ENCODE data around the gene ZNF385A. TPM values are rescaled to one million over a fixed set of nuclear protein-coding genes. Genes with fewer than 3 reads are reported as not detected.

The ZNF385A gene
- total RNA-seq, 4 donors from 2014 or later = 1.9 to 17.5 (median 5.7) TPM

DNA sequence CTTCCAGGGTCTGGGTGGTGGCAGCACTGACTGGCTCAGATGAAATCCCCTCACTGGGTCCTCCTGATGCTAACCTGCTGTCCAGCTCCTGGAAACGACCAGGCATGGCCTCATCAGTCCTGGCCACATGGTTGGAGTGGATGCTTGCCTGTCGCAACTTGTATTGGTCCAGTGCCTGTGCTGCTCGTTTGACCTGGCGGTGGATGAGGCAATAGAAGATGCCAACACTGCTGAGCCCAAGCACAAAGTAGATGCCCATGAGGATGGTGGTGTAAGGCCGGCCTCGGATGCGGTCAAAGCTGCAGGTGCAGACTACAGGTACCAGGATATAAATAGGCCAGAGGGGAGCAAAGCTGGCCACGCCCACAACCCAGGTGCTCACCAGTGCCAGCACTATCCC lies 21.5 kb downstream of the ZNF385A start:
- Histone ChIP-seq H3K4me3 (no peak overlapping the region), H3K4me1 (peaks cover 0 to 26% (median 12%) of the 10 kb centered on the region in 4 donors), H3K27me3 (no peaks in the 10 kb centered on the region), H3K9me3 (no peaks in the 10 kb centered on the region), H3K36me3 (no peaks in the 10 kb centered on the region), H3K27ac (no peak overlapping the region)
- intact Hi-C loops (cut with DNase I; ENCODE audit: low total_unique reads) (loop anchor here (5.0 to 10.0 kb wide), 2 partner anchors 71 to 138 kb away; no protein-coding TSS in a partner anchor), in situ Hi-C loops (cut with MboI; ENCODE audit: low pct_ligation_motif_present in 1 of 4, low pct_unique_long_range_greater_than_20kb in 1 of 4, low sequenced_read_pairs in 3 of 4) (loop anchor here in 2 of 4 donors (10.0 kb wide), 3 partner anchors 68 to 138 kb away; no protein-coding TSS in a partner anchor)
- TF ChIP-seq POLR2A (IDR thresholded peaks at IDR 0.05) = no peak
- TF ChIP-seq EP300 (IDR thresholded peaks at IDR 0.05; ENCODE audit: low read depth) = no peak
- no peak for TF ChIP-seq POLR2AphosphoS5 (IDR thresholded peaks at IDR 0.05)
- TF ChIP-seq, protein P1, sequence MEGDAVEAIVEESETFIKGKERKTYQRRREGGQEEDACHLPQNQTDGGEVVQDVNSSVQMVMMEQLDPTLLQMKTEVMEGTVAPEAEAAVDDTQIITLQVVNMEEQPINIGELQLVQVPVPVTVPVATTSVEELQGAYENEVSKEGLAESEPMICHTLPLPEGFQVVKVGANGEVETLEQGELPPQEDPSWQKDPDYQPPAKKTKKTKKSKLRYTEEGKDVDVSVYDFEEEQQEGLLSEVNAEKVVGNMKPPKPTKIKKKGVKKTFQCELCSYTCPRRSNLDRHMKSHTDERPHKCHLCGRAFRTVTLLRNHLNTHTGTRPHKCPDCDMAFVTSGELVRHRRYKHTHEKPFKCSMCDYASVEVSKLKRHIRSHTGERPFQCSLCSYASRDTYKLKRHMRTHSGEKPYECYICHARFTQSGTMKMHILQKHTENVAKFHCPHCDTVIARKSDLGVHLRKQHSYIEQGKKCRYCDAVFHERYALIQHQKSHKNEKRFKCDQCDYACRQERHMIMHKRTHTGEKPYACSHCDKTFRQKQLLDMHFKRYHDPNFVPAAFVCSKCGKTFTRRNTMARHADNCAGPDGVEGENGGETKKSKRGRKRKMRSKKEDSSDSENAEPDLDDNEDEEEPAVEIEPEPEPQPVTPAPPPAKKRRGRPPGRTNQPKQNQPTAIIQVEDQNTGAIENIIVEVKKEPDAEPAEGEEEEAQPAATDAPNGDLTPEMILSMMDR (IDR thresholded peaks at IDR 0.05) = no peak
- DNase-seq = no peak
- 75% methylated on average over 7 of the region's 8 CpGs; no CpG with 5 or more reads in 1 of the 2 donors for WGBS, 2 donors (ENCODE audit: low coverage in 1 of 2)

DNA sequence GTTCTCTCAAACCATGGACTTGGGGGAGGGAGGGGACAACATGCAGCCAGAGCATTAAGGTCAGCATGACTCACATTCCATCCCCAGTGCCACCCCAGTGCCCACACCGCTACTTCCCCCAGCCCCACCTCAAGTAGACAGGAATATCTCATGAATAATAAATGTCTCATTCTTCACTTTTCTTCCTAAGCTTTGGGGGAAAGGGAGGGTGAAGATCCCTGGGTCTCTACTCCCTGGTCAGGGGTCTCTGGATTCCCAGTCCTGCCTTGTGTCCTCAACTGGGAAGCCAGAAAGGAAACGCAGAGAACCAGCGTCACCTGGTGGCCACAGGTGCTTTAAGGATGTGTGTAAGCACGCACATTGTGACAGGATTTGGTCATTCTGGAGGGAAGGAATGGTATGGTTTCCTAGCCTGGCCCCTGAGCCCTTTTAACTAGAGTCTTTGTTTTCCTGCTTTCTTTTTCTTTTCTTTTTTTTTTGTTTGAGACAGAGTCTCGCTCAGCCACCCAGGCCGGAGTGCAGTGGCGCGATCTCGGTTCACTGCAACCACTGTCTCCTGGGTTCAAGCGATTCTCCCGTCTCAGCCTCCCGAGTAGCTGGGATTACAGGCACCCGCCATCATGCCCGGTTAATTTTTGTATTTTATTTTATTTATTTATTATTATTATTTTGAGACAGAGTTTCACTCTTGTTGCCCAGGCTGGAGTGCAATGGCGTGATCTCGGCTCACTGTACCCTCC lies 23.6 kb downstream of the ZNF385A start:
- peaks cover 0 to 41% (median 21%) of the 10 kb centered on the region in 4 donors for H3K4me1 ChIP-seq
- DNase-seq = peak; percentile 84
- intact Hi-C loops (cut with DNase I; ENCODE audit: low total_unique reads) = loop anchor here (5.0 to 10.0 kb wide), 2 partner anchors 69 to 136 kb away; no protein-coding TSS in a partner anchor
- H3K27ac ChIP-seq = peak overlapping the region in 3 of 4 donors; percentile 75 to 88 (median 85)
- no peak for TF ChIP-seq EP300 (IDR thresholded peaks at IDR 0.05; ENCODE audit: low read depth)
- TF ChIP-seq POLR2AphosphoS5 (IDR thresholded peaks at IDR 0.05) = no peak
- no peak for TF ChIP-seq POLR2A (IDR thresholded peaks at IDR 0.05)
- TF ChIP-seq, protein P1 (IDR thresholded peaks at IDR 0.05) = peak; percentile 75 to 86 (median 79)
- in situ Hi-C loops (cut with MboI; ENCODE audit: low pct_ligation_motif_present in 1 of 4, low pct_unique_long_range_greater_than_20kb in 1 of 4, low sequenced_read_pairs in 3 of 4) = loop anchor here in 2 of 4 donors (10.0 kb wide), 3 partner anchors 66 to 136 kb away; no protein-coding TSS in a partner anchor
- no peak overlapping the region for H3K4me3 ChIP-seq
- no peaks in the 10 kb centered on the region for H3K36me3 ChIP-seq
- no peaks in the 10 kb centered on the region for H3K27me3 ChIP-seq
- WGBS, 2 donors (ENCODE audit: low coverage in 1 of 2) = 65 to 74% methylated on average over 12 to 16 of the region's 16 CpGs
- H3K9me3 ChIP-seq = no peaks in the 10 kb centered on the region

DNA sequence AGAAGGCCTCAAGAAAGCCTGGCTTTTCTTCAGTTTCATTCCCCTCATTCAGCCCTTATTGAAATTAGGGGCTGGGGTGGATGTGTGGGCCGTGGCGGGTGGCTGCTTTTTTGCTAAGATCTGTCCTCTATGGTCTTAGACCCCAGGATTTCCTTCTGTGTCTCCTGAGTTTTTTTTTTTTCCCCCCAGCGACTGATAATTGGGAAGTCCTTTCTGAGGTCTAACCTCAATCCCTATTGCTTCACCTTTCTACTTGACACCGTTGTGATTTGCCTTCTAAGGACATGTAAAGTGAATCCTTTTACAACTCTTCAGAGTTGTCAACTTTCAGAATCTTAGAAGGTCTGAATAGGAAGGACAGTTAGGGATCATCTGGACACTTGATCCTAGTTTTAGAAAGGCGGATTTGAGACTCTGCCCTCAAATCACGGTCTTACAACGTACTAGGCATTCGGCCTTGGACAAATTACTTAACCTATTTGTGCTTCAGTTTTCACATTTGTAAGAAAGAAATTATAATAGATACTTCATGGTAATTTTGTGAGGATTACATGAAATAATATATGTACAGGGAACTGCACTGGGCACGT lies 24.7 kb downstream of the ZNF385A start:
- intact Hi-C loops (cut with DNase I; ENCODE audit: low total_unique reads) (loop anchor here (2.0 to 10.0 kb wide), 3 partner anchors 29 to 135 kb away; no protein-coding TSS in a partner anchor), in situ Hi-C loops (cut with MboI; ENCODE audit: low pct_ligation_motif_present in 1 of 4, low pct_unique_long_range_greater_than_20kb in 1 of 4, low sequenced_read_pairs in 3 of 4) (loop anchor here in 2 of 4 donors (10.0 kb wide), 3 partner anchors 65 to 135 kb away; no protein-coding TSS in a partner anchor)
- TF ChIP-seq EP300 (IDR thresholded peaks at IDR 0.05; ENCODE audit: low read depth) (no peak), POLR2AphosphoS5 (IDR thresholded peaks at IDR 0.05) (peak in 1 of 3 donors; percentile 2)
- H3K4me3 ChIP-seq = peak overlapping the region in 3 of 4 donors; percentile 46 to 81 (median 60)
- H3K27me3 ChIP-seq = no peaks in the 10 kb centered on the region
- H3K4me1 ChIP-seq = peaks cover 0 to 41% (median 21%) of the 10 kb centered on the region in 4 donors
- H3K9me3 ChIP-seq = no peaks in the 10 kb centered on the region
- H3K36me3 ChIP-seq = no peaks in the 10 kb centered on the region
- DNase-seq = no peak
- 41 to 57% methylated on average over 3 to 9 of the region's 9 CpGs for WGBS, 2 donors (ENCODE audit: low coverage in 1 of 2)
- H3K27ac ChIP-seq = peak overlapping the region; percentile 75 to 88 (median 82)

DNA sequence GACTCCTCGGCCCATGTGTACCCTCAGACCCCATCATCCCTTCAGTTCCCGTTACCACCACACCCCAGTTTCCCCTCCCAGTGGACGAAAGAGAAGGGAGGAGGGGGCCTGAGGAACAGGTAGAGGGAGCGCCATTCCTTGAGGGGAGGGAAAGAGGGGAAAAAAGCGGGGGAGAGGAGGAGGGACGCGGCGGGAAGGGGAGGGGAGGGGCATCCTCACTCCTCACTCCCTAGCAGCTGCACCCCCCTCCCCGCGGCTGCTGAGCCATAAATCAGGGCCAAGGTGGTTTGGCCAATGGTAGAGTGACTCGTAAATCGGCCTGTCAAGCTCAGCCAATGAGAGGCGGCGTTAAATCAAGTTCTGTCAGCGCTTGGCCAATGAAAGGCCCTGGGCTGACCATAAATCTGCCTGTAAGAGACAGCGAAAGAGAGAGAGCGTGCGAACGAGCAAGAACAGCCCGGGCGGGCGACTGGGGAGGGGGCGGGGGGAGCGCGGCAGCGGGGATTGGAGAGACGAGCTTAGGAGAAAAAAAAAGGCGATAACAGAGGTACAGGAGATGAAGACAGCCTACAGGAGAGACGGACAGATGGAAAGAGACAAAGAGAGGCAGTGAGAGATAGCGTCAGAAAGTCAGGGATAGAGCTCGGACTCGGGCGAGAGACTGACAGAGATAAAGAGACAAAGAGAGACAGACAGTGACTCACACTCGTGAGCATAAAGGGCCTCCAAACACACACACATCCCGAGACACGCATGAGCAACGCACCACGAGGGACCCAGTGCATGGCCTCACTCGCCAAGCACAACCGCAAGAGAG lies 25.4 kb downstream of the ZNF385A start:
- Histone ChIP-seq H3K9me3 (no peaks in the 10 kb centered on the region), H3K4me3 (peak overlapping the region; percentile 45 to 81 (median 53)), H3K27ac (peak overlapping the region; percentile 75 to 88 (median 82)), H3K27me3 (no peaks in the 10 kb centered on the region), H3K36me3 (no peaks in the 10 kb centered on the region), H3K4me1 (peaks cover 0 to 41% (median 21%) of the 10 kb centered on the region in 4 donors)
- peak; percentile 96 for DNase-seq
- intact Hi-C loops (cut with DNase I; ENCODE audit: low total_unique reads) = loop anchor here (2.0 kb wide), 1 partner anchor 28 kb away; no protein-coding TSS in a partner anchor
- in situ Hi-C loops (cut with MboI; ENCODE audit: low pct_ligation_motif_present in 1 of 4, low pct_unique_long_range_greater_than_20kb in 1 of 4, low sequenced_read_pairs in 3 of 4) = no loop called here
- 1 to 5% methylated on average over 8 to 40 of the region's 40 CpGs for WGBS, 2 donors (ENCODE audit: low coverage in 1 of 2)
- peak; percentile 26 for TF ChIP-seq POLR2A (IDR thresholded peaks at IDR 0.05)
- peak; percentile 72 to 79 (median 78) for TF ChIP-seq POLR2AphosphoS5 (IDR thresholded peaks at IDR 0.05)
- TF ChIP-seq, protein P1 (IDR thresholded peaks at IDR 0.05) = no peak
- TF ChIP-seq EP300 (IDR thresholded peaks at IDR 0.05; ENCODE audit: low read depth) = peak; percentile 19
